ENCODE measurements around the gene PARD3B.
"Not testable (repeated sequence)": the region's sequence is repeated elsewhere in the genome, so short reads cannot be mapped to it uniquely, and the experiment has no call there.

Gene PARD3B

GRCh38 chr2:205216580-205216979, 671.3 kb downstream of the PARD3B start:
- DNase-seq (ENCODE audit: extremely low spot score), result no peak
- ChIA-PET CTCF (interaction anchor here (1.4 kb wide), 1 partner anchor 18 kb away, joined by 4 read pairs; no protein-coding TSS in a partner anchor), POLR2A (no interaction called here)
- TF ChIP-seq ARNT (IDR thresholded peaks at IDR 0.05), result no peak
- TF ChIP-seq ZNF384 (IDR thresholded peaks at IDR 0.05), result no peak
- no peak for TF ChIP-seq FOXM1 (IDR thresholded peaks at IDR 0.05; ENCODE audit: borderline replicate concordance)
- no peak for TF ChIP-seq L3MBTL2 (conservative IDR thresholded peaks at IDR 0.05)
- TF ChIP-seq SUZ12 (IDR thresholded peaks at IDR 0.05), result no peak
- TF ChIP-seq LEF1 (IDR thresholded peaks at IDR 0.05; ENCODE audit: borderline replicate concordance), result no peak
- TF ChIP-seq ELF4 (IDR thresholded peaks at IDR 0.05), result no peak
- TF ChIP-seq CTBP1 (IDR thresholded peaks at IDR 0.05; ENCODE audit: borderline replicate concordance), result no peak
- TF ChIP-seq BHLHE40 (IDR thresholded peaks at IDR 0.05; ENCODE audit: borderline replicate concordance), result no peak
- TF ChIP-seq TARDBP (IDR thresholded peaks at IDR 0.05), result no peak
- no peak for TF ChIP-seq FOXK2 (IDR thresholded peaks at IDR 0.05)
- no peak for TF ChIP-seq HDGF (IDR thresholded peaks at IDR 0.05; ENCODE audit: borderline replicate concordance)
- TF ChIP-seq SP1 (IDR thresholded peaks at IDR 0.05), result no peak
- no peak for TF ChIP-seq PKNOX1 (IDR thresholded peaks at IDR 0.05)
- TF ChIP-seq FOXA1 (IDR thresholded peaks at IDR 0.05), result no peak
- TF ChIP-seq NFRKB (IDR thresholded peaks at IDR 0.05), result no peak

DNA sequence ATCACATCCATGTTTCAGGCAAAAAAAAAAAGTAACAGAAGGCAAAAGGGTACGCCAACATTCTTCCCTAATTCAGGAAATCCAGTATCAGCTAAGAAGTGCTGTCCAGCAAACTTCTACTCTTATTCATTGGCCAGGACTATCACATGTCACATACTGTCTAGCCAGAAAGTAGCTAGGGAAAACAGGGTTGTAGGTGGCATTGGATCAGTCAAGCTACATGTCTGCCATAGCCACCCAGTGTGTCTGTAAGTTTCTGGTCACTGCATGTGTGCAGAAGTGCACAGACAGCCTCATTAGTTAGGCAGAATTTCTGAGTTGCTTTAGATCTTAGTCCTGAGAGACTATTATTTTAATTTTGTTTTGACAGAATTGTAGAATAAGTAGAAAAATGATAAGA, 671.7 kb downstream of the PARD3B start:
- ChIA-PET POLR2A (no interaction called here), CTCF (interaction anchor here (1.4 kb wide), 1 partner anchor 18 kb away, joined by 4 read pairs; no protein-coding TSS in a partner anchor)
- DNase-seq (ENCODE audit: extremely low spot score), result no peak
- TF ChIP-seq ELF4 (IDR thresholded peaks at IDR 0.05) (no peak), FOXA1 (IDR thresholded peaks at IDR 0.05) (no peak), SP1 (IDR thresholded peaks at IDR 0.05) (no peak), NFRKB (IDR thresholded peaks at IDR 0.05) (no peak), PKNOX1 (IDR thresholded peaks at IDR 0.05) (no peak), CTBP1 (IDR thresholded peaks at IDR 0.05; ENCODE audit: borderline replicate concordance) (no peak), FOXK2 (IDR thresholded peaks at IDR 0.05) (no peak), ZNF384 (IDR thresholded peaks at IDR 0.05) (no peak), ARNT (IDR thresholded peaks at IDR 0.05) (no peak), TARDBP (IDR thresholded peaks at IDR 0.05) (no peak), BHLHE40 (IDR thresholded peaks at IDR 0.05; ENCODE audit: borderline replicate concordance) (no peak), HDGF (IDR thresholded peaks at IDR 0.05; ENCODE audit: borderline replicate concordance) (no peak), SUZ12 (IDR thresholded peaks at IDR 0.05) (no peak), L3MBTL2 (conservative IDR thresholded peaks at IDR 0.05) (no peak), LEF1 (IDR thresholded peaks at IDR 0.05; ENCODE audit: borderline replicate concordance) (no peak)

DNA sequence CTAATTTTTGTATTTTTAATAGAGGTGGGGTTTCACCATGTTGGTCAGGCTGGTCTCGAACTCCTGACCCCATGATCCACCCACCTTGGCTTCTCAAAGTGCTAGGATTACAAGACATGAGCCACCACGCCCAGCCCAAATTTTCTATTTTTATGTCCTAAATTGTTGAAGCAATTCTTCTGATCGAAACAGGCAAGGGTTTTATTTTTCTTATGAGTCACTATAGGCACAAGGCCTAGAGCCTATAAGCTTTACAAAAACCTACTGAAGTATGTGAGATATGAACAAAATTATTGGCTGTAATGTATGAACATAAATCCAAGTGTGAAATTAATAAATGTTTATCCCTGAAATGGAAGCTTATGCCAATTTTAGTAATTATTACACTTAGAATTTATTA, 672.8 kb downstream of the PARD3B start:
- ChIA-PET POLR2A (no interaction called here), CTCF (interaction anchor here (1.4 kb wide), 1 partner anchor 19 kb away, joined by 4 read pairs; no protein-coding TSS in a partner anchor)
- no peak for TF ChIP-seq LEF1 (IDR thresholded peaks at IDR 0.05; ENCODE audit: borderline replicate concordance)
- no peak for TF ChIP-seq FOXK2 (IDR thresholded peaks at IDR 0.05)
- no peak for TF ChIP-seq BHLHE40 (IDR thresholded peaks at IDR 0.05; ENCODE audit: borderline replicate concordance)
- no peak for TF ChIP-seq ZNF384 (IDR thresholded peaks at IDR 0.05)
- DNase-seq (ENCODE audit: extremely low spot score), result no peak

- CTCF ChIA-PET; POLR2A ChIA-PET; DNase-seq (ENCODE audit: extremely low spot score): not testable (repeated sequence)
These were observed 673.5 kb downstream of the PARD3B start for GRCh38 chr2:205218816-205219215.

DNA sequence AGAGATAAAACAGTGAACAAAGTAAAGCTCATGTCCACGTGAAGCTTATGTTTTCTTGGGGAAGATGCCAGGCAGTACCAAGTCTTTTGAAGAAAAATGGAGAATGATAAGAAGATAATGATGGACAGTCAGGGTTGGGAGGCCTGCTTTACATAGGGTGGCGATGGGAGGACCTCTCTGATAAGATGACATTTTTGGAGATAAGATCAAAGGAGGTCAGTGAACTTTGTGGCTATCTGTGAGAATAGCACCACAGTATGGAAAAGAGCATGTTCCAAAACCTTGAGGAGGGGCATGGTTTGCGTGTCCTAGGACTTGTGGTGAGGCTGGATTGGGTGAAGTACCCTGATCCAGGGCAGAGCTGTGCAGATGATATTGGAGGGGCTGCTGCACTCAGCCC, 675.3 kb downstream of the PARD3B start:
- no peak for DNase-seq (ENCODE audit: extremely low spot score)
- TF ChIP-seq NFRKB (IDR thresholded peaks at IDR 0.05) (no peak), ZNF384 (IDR thresholded peaks at IDR 0.05) (no peak), TARDBP (IDR thresholded peaks at IDR 0.05) (no peak), FOXA1 (IDR thresholded peaks at IDR 0.05) (no peak), SP1 (IDR thresholded peaks at IDR 0.05) (no peak), BHLHE40 (IDR thresholded peaks at IDR 0.05; ENCODE audit: borderline replicate concordance) (no peak), ARNT (IDR thresholded peaks at IDR 0.05) (no peak), FOXK2 (IDR thresholded peaks at IDR 0.05) (no peak), LEF1 (IDR thresholded peaks at IDR 0.05; ENCODE audit: borderline replicate concordance) (no peak), FOXM1 (IDR thresholded peaks at IDR 0.05; ENCODE audit: borderline replicate concordance) (no peak), CTBP1 (IDR thresholded peaks at IDR 0.05; ENCODE audit: borderline replicate concordance) (no peak), SUZ12 (IDR thresholded peaks at IDR 0.05) (no peak), PKNOX1 (IDR thresholded peaks at IDR 0.05) (no peak), ELF4 (IDR thresholded peaks at IDR 0.05) (no peak), L3MBTL2 (conservative IDR thresholded peaks at IDR 0.05) (no peak)
- ChIA-PET POLR2A (no interaction called here), CTCF (no interaction called here)

DNA sequence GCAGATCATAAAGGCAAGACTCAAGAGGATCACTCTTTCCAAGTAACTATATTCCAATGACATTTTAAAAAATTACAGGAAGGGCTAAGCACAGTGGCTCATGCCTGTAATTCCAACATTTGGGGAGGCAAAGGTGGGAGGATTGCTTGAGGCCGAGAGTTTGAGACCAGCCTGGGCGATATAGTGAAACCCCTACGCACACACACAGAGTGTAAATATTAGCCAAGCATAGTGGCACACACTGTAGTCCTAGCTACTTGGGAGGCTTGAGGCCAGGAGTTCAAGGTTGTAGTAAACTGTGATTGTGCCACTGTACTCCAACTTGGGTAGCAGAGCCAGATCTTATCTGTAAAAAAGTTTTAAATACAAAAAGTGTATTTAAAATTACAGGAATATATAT, 686.8 kb downstream of the PARD3B start:
- no peak for TF ChIP-seq FOXM1 (IDR thresholded peaks at IDR 0.05; ENCODE audit: borderline replicate concordance)
- TF ChIP-seq ARNT (IDR thresholded peaks at IDR 0.05), result no peak
- TF ChIP-seq TARDBP (IDR thresholded peaks at IDR 0.05), result no peak
- no peak for TF ChIP-seq PKNOX1 (IDR thresholded peaks at IDR 0.05)
- TF ChIP-seq BHLHE40 (IDR thresholded peaks at IDR 0.05; ENCODE audit: borderline replicate concordance), result no peak
- no peak for TF ChIP-seq ZNF384 (IDR thresholded peaks at IDR 0.05)
- TF ChIP-seq FOXK2 (IDR thresholded peaks at IDR 0.05), result no peak
- no peak for TF ChIP-seq NFRKB (IDR thresholded peaks at IDR 0.05)
- no peak for TF ChIP-seq SUZ12 (IDR thresholded peaks at IDR 0.05)
- no peak for TF ChIP-seq CTBP1 (IDR thresholded peaks at IDR 0.05; ENCODE audit: borderline replicate concordance)
- no peak for TF ChIP-seq HDGF (IDR thresholded peaks at IDR 0.05; ENCODE audit: borderline replicate concordance)
- TF ChIP-seq SP1 (IDR thresholded peaks at IDR 0.05), result no peak
- TF ChIP-seq ELF4 (IDR thresholded peaks at IDR 0.05), result no peak
- TF ChIP-seq L3MBTL2 (conservative IDR thresholded peaks at IDR 0.05), result no peak
- DNase-seq (ENCODE audit: extremely low spot score), result no peak
- POLR2A ChIA-PET, result no interaction called here
- CTCF ChIA-PET, result no interaction called here
